ENCODE results near the gene GASK1A.

DNA sequence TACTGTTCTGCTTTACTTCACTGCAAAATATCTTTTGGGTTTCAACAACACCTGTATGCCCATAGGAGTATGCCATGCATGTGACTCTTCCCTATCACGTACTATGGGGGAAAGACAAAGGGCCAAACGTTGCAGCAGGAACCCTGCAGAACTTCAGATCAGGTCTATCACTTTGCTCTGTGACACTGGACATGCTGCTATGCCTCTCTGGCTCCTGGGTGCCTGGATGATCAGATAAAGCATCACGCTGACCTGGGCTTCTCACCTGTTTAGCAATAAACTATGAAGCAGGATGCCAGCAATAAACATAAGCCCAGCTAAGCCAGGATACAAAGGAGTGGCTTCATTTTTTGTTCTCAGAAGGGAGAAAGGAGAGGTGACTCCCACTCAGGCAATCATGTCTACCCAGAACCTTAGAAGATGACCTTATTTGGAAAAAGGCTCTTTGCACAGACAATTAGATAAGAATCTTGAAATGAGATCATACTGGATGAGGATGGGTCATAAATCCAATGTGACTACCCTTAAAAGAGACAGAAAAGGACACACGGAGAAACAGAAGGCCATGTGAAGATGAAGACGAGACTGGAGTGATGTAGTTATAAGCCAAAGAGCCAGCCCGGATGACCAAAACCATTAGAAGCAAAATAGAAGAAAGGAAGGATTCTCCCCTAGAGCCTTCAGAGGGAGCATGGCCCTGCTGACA lies 107.5 kb downstream of the GASK1A start:
- TF ChIP-seq, protein P1, sequence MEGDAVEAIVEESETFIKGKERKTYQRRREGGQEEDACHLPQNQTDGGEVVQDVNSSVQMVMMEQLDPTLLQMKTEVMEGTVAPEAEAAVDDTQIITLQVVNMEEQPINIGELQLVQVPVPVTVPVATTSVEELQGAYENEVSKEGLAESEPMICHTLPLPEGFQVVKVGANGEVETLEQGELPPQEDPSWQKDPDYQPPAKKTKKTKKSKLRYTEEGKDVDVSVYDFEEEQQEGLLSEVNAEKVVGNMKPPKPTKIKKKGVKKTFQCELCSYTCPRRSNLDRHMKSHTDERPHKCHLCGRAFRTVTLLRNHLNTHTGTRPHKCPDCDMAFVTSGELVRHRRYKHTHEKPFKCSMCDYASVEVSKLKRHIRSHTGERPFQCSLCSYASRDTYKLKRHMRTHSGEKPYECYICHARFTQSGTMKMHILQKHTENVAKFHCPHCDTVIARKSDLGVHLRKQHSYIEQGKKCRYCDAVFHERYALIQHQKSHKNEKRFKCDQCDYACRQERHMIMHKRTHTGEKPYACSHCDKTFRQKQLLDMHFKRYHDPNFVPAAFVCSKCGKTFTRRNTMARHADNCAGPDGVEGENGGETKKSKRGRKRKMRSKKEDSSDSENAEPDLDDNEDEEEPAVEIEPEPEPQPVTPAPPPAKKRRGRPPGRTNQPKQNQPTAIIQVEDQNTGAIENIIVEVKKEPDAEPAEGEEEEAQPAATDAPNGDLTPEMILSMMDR (IDR thresholded peaks at IDR 0.05; ENCODE audit: insufficient read depth, low read depth, low read length) = no peak
- no peak for TF ChIP-seq EZH2 (IDR thresholded peaks at IDR 0.05; ENCODE audit: insufficient read depth, low read length)

Data from astrocyte (in vitro differentiated cells and primary cell).